BLaER1 treated with 17β-estradiol and CSF1 and Interleukin-3, amounts not matched to agents 10 nM and 100 nM (cell line): ENCODE measurements around the gene HRH2.

Experiments
- H3K27ac ChIP-seq, 11 experiments: shearing (Covaris generic); formaldehyde crosslinking; 2 replicates each; pipeline ENCODE4 v1.8.1; 2022
- H3K27me3 ChIP-seq, 11 experiments: shearing (Covaris generic); formaldehyde crosslinking; 2 replicates each; pipeline ENCODE4 v1.8.1; 2022
- H3K36me3 ChIP-seq, 11 experiments: shearing (Covaris generic); formaldehyde crosslinking; 2 replicates each; pipeline ENCODE4 v1.8.1; 2022
- H3K4me1 ChIP-seq, 10 experiments: shearing (Covaris generic); formaldehyde crosslinking; 2 replicates each; pipeline ENCODE4 v1.8.1; 2022
- H3K4me2 ChIP-seq, 11 experiments: shearing (Covaris generic); formaldehyde crosslinking; 2 replicates each; pipeline ENCODE4 v1.8.1; 2022
- H3K4me3 ChIP-seq, 10 experiments: shearing (Covaris generic); formaldehyde crosslinking; 2 replicates each; pipeline ENCODE4 v1.8.1; 2022
- H3K9ac ChIP-seq, 11 experiments: shearing (Covaris generic); formaldehyde crosslinking; 2 replicates each; pipeline ENCODE4 v1.8.1; 2022
- H3K9me3 ChIP-seq, 11 experiments: shearing (Covaris generic); formaldehyde crosslinking; replicated peaks in 1 of 11; 2 replicates each; pipeline ENCODE4 v1.8.1; 2022
- H4K20me1 ChIP-seq, 11 experiments: shearing (Covaris generic); formaldehyde crosslinking; 2 replicates each; pipeline ENCODE4 v1.8.1; 2022
- Cebpa-rat ChIP-seq, 11 experiments: shearing (Covaris generic); IDR thresholded peaks; 2 replicates each; pipeline ENCODE4 v1.8.1; 2022

Gene HRH2

GRCh38 chr5:175737481-175737880, 79.6 kb downstream of the HRH2 start:
- Histone ChIP-seq H4K20me1 (peaks cover 0 to 40% (median 0%) of the 10 kb centered on the region in 11 experiments; a peak in 8 of 22 replicates), H3K9me3 (peaks cover 0 to 7% (median 1%) of the 10 kb centered on the region in 11 experiments; a peak in 12 of 22 replicates), H3K4me1 (peaks cover 9 to 22% (median 17%) of the 10 kb centered on the region in 10 experiments), H3K27me3 (peaks cover 11 to 77% (median 58%) of the 10 kb centered on the region in 11 experiments; a peak in 21 of 22 replicates), H3K27ac (no peak overlapping the region), H3K9ac (no peak overlapping the region), H3K4me3 (no peak overlapping the region), H3K4me2 (no peak overlapping the region), H3K36me3 (no peaks in the 10 kb centered on the region)
- TF ChIP-seq Cebpa-rat (IDR thresholded peaks at IDR 0.05): no peak

GRCh38 chr5:175738126-175738525, 80.3 kb downstream of the HRH2 start:
- no peaks in the 10 kb centered on the region for H3K36me3 ChIP-seq
- no peak for TF ChIP-seq Cebpa-rat (IDR thresholded peaks at IDR 0.05)
- peaks cover 11 to 77% (median 63%) of the 10 kb centered on the region in 11 experiments; a peak in 21 of 22 replicates for H3K27me3 ChIP-seq
- H3K9ac ChIP-seq: no peak overlapping the region
- no peak overlapping the region for H3K4me3 ChIP-seq
- H3K4me1 ChIP-seq: peaks cover 14 to 28% (median 23%) of the 10 kb centered on the region in 10 experiments
- H3K4me2 ChIP-seq: no peak overlapping the region
- H4K20me1 ChIP-seq: peaks cover 0 to 40% (median 0%) of the 10 kb centered on the region in 11 experiments; a peak in 8 of 22 replicates
- no peak overlapping the region for H3K27ac ChIP-seq
- peaks cover 4 to 12% (median 8%) of the 10 kb centered on the region in 11 experiments for H3K9me3 ChIP-seq

- Histone ChIP-seq H3K27ac (no peak overlapping the region), H3K4me1 (peaks cover 16 to 29% (median 27%) of the 10 kb centered on the region in 10 experiments)
Observed at GRCh38 chr5:175738602-175739133, 80.8 kb downstream of the HRH2 start.

GRCh38 chr5:175740014-175740413, 82.1 kb downstream of the HRH2 start:
- H3K4me2 ChIP-seq: no peak overlapping the region
- no peak for TF ChIP-seq Cebpa-rat (IDR thresholded peaks at IDR 0.05)
- no peak overlapping the region for H3K27ac ChIP-seq
- H3K9ac ChIP-seq: no peak overlapping the region
- H3K36me3 ChIP-seq: no peaks in the 10 kb centered on the region
- H3K27me3 ChIP-seq: peaks cover 11 to 71% (median 59%) of the 10 kb centered on the region in 11 experiments; a peak in 21 of 22 replicates
- peaks cover 0 to 40% (median 0%) of the 10 kb centered on the region in 11 experiments; a peak in 8 of 22 replicates for H4K20me1 ChIP-seq
- H3K9me3 ChIP-seq: peaks cover 11 to 28% (median 24%) of the 10 kb centered on the region in 11 experiments
- H3K4me1 ChIP-seq: peaks cover 16 to 29% (median 27%) of the 10 kb centered on the region in 10 experiments
- H3K4me3 ChIP-seq: no peak overlapping the region

More at GRCh38 chr5:175738602-175739133, 80.8 kb downstream of the HRH2 start:
- Histone ChIP-seq H3K9ac (no peak overlapping the region), H4K20me1 (peaks cover 0 to 40% (median 0%) of the 10 kb centered on the region in 11 experiments; a peak in 8 of 22 replicates), H3K27me3 (peaks cover 11 to 75% (median 65%) of the 10 kb centered on the region in 11 experiments; a peak in 21 of 22 replicates), H3K4me3 (no peak overlapping the region), H3K4me2 (no peak overlapping the region), H3K36me3 (no peaks in the 10 kb centered on the region), H3K9me3 (peaks cover 10 to 15% (median 11%) of the 10 kb centered on the region in 11 experiments)
- TF ChIP-seq Cebpa-rat (IDR thresholded peaks at IDR 0.05): no peak

- H3K27ac ChIP-seq: peak overlapping the region in 6 of 11 experiments; percentile 25 to 64 (median 48); a peak in 8 of 22 replicates
- no peaks in the 10 kb centered on the region for H3K36me3 ChIP-seq
- H4K20me1 ChIP-seq: peaks cover 0 to 33% (median 0%) of the 10 kb centered on the region in 11 experiments; a peak in 8 of 22 replicates
- H3K27me3 ChIP-seq: peaks cover 11 to 67% (median 55%) of the 10 kb centered on the region in 11 experiments; a peak in 21 of 22 replicates
- peaks cover 22 to 35% (median 32%) of the 10 kb centered on the region in 10 experiments for H3K4me1 ChIP-seq
- H3K9me3 ChIP-seq: peaks cover 11 to 40% (median 36%) of the 10 kb centered on the region in 11 experiments
- H3K4me3 ChIP-seq: no peak overlapping the region
- peak overlapping the region in 1 of 11 experiments; percentile 39; a peak in 2 of 22 replicates for H3K9ac ChIP-seq
- H3K4me2 ChIP-seq: peak overlapping the region; percentile 62 to 88 (median 80)
- no peak for TF ChIP-seq Cebpa-rat (IDR thresholded peaks at IDR 0.05)
Observed at GRCh38 chr5:175741556-175741955, 83.7 kb downstream of the HRH2 start.

- Histone ChIP-seq H3K27me3 (peaks cover 11 to 60% (median 50%) of the 10 kb centered on the region in 11 experiments; a peak in 21 of 22 replicates), H3K4me1 (peaks cover 31 to 44% (median 40%) of the 10 kb centered on the region in 10 experiments), H3K36me3 (no peaks in the 10 kb centered on the region), H3K4me2 (peak overlapping the region; percentile 62 to 88 (median 80)), H3K9me3 (peaks cover 11 to 40% (median 36%) of the 10 kb centered on the region in 11 experiments), H3K27ac (peak overlapping the region in 10 of 11 experiments; percentile 15 to 64 (median 46); a peak in 12 of 22 replicates), H3K4me3 (peak overlapping the region in 5 of 10 experiments; percentile 7 to 45 (median 31); a peak in 4 of 20 replicates), H4K20me1 (peaks cover 0 to 33% (median 0%) of the 10 kb centered on the region in 11 experiments; a peak in 8 of 22 replicates), H3K9ac (peak overlapping the region in 1 of 11 experiments; percentile 39; a peak in 1 of 22 replicates)
- peak in 2 of 11 experiments; percentile 55 to 56; a peak in 3 of 22 replicates for TF ChIP-seq Cebpa-rat (IDR thresholded peaks at IDR 0.05)
Observed at GRCh38 chr5:175742290-175742994, 84.6 kb downstream of the HRH2 start.

GRCh38 chr5:175743676-175744210, 85.9 kb downstream of the HRH2 start:
- Histone ChIP-seq H3K4me1 (peaks cover 38 to 52% (median 48%) of the 10 kb centered on the region in 10 experiments), H3K9ac (no peak overlapping the region), H3K4me2 (peak overlapping the region in 4 of 11 experiments; percentile 80 to 86 (median 86); a peak in 4 of 22 replicates), H4K20me1 (peaks cover 0 to 25% (median 0%) of the 10 kb centered on the region in 11 experiments; a peak in 7 of 22 replicates), H3K36me3 (no peaks in the 10 kb centered on the region), H3K9me3 (peaks cover 11 to 40% (median 36%) of the 10 kb centered on the region in 11 experiments), H3K27ac (no peak overlapping the region), H3K27me3 (peaks cover 11 to 47% (median 37%) of the 10 kb centered on the region in 11 experiments; a peak in 21 of 22 replicates), H3K4me3 (peak overlapping the region in 4 of 10 experiments; percentile 7 to 31 (median 18); a peak in 3 of 20 replicates)
- TF ChIP-seq Cebpa-rat (IDR thresholded peaks at IDR 0.05): no peak

GRCh38 chr5:175745210-175745609, 87.3 kb downstream of the HRH2 start:
- Histone ChIP-seq H3K4me1 (peaks cover 39 to 64% (median 58%) of the 10 kb centered on the region in 10 experiments), H3K9ac (no peak overlapping the region), H3K9me3 (peaks cover 11 to 40% (median 36%) of the 10 kb centered on the region in 11 experiments), H3K27me3 (peaks cover under 1 to 32% (median 23%) of the 10 kb centered on the region in 11 experiments; a peak in 21 of 22 replicates), H3K4me3 (no peak overlapping the region), H3K36me3 (no peaks in the 10 kb centered on the region), H4K20me1 (peaks cover 0 to 19% (median 0%) of the 10 kb centered on the region in 11 experiments; a peak in 7 of 22 replicates), H3K4me2 (no peak overlapping the region), H3K27ac (no peak overlapping the region)
- TF ChIP-seq Cebpa-rat (IDR thresholded peaks at IDR 0.05): no peak
